ENCODE results near the gene TSNAXIP1.

DNA sequence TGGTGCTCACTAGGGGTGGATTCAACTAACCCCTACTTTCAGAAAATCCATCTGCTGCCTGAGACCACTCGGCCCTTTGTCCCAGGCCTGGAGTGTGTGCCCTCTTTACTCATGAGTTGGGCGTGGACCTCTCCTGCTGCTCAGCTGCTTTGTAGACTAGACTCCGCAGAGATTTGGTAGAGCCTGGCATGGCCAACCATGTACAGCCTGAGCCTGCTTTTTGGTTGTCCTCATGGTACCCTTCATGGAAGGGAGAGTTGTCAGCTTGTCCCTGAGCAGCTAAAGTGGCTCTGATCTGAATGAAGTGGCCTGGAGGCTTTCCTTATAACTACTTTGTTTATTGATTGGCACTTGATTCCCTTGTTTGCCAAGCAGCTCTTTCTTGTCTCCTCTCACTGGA lies 67.7 kb downstream of the TSNAXIP1 start:
- TF ChIP-seq, protein P1, sequence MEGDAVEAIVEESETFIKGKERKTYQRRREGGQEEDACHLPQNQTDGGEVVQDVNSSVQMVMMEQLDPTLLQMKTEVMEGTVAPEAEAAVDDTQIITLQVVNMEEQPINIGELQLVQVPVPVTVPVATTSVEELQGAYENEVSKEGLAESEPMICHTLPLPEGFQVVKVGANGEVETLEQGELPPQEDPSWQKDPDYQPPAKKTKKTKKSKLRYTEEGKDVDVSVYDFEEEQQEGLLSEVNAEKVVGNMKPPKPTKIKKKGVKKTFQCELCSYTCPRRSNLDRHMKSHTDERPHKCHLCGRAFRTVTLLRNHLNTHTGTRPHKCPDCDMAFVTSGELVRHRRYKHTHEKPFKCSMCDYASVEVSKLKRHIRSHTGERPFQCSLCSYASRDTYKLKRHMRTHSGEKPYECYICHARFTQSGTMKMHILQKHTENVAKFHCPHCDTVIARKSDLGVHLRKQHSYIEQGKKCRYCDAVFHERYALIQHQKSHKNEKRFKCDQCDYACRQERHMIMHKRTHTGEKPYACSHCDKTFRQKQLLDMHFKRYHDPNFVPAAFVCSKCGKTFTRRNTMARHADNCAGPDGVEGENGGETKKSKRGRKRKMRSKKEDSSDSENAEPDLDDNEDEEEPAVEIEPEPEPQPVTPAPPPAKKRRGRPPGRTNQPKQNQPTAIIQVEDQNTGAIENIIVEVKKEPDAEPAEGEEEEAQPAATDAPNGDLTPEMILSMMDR (IDR thresholded peaks at IDR 0.05; ENCODE audit: poor library complexity) = no peak
- TF ChIP-seq EZH2 (IDR thresholded peaks at IDR 0.05; ENCODE audit: borderline replicate concordance) (no peak), EZH2phosphoT487 (IDR thresholded peaks at IDR 0.05; ENCODE audit: low read depth, severe bottlenecking, unreplicated experiment) (no peak)
